HCT116 (cell line): ENCODE measurements around the gene CNBD2. TPM values are rescaled to one million over a fixed set of nuclear protein-coding genes. Genes with fewer than 3 reads are reported as not detected.

Experiments used
- ATAC-seq: fragments of 200-7000 bp; cut with Tn5 transposase; 2 replicates; pipeline ENCODE4 v1.9.1; 2020; ENCODE audit warnings: mild to moderate bottlenecking, moderate library complexity
- BruUV-seq: library from RNA; stranded (reverse); fragments of 400-500 nt; replicated peaks from 2 replicates; lab custom pipeline; 2021; lab: Mats Ljungman, UMichigan
- CTCF ChIA-PET: fragments of 300-600 bp; sonication (Branson Sonifier 250); formaldehyde crosslinking; loops from one replicate; lab custom pipeline; 2021; ENCODE audit warnings: antibody characterized with exemption; lab: Charles Lee
- POLR2A ChIA-PET: fragments of 300-600, 350-600 bp; sonication (Branson Sonifier 250); formaldehyde crosslinking; loops from one replicate; lab custom pipeline; 2021; ENCODE audit warnings: antibody characterized with exemption; lab: Charles Lee
- RAD21 ChIA-PET, 2 experiments: fragments of 300-600 bp; sonication (Branson Sonifier 250); formaldehyde crosslinking; loops; one replicate each; lab custom pipeline; 2023; ENCODE audit warnings: low total read pairs in 2 of 2; ENCODE audit not compliant: uncharacterized antibody in 2 of 2, unreplicated experiment in 2 of 2, low non-redundant PET in 1 of 2; lab: Charles Lee
- DNase-seq: peaks from one replicate; pipeline ENCODE4 v3.0.0-alpha.2; 2010; ENCODE audit warnings: low read depth, low spot score
- H2AFZ ChIP-seq: fragments of 200-600 bp; shearing (Covaris generic), sonication (generic); 2 replicates; pipeline ENCODE4 v1.6.1; 2017; ENCODE audit warnings: low read depth, mixed run types, mixed read lengths, antibody characterized with exemption, low read length; ENCODE audit not compliant: poor library complexity, severe bottlenecking
- H3K27ac ChIP-seq: 2 replicates; pipeline ENCODE4 v1.5.1; 2012; ENCODE audit warnings: low read depth, low read length
- H3K27me3 ChIP-seq: fragments of 200-600 bp; sonication (generic); 2 replicates; pipeline ENCODE4 v1.6.1; 2016; ENCODE audit warnings: mixed run types, low read length, mixed read lengths; ENCODE audit not compliant: insufficient read depth
- H3K36me3 ChIP-seq, 2 experiments: fragments of 200-500 bp in 1 of 2; fragments of 200-600 bp in 1 of 2; sonication (Bioruptor generic) in 1 of 2; sonication (generic) in 1 of 2; 2 replicates each; pipeline versions ENCODE4 v1.5.1 to v1.6.1; 2014 to 2016; ENCODE audit warnings: low read length in 2 of 2, inconsistent platforms in 1 of 2, mixed read lengths in 1 of 2, mixed run types in 1 of 2; ENCODE audit not compliant: insufficient read depth in 2 of 2, control insufficient read depth in 1 of 2
- H3K4me1 ChIP-seq, 2 experiments: fragments of 200-600 bp in 1 of 2; sonication (generic) in 1 of 2; 2 replicates each; pipeline versions ENCODE4 v1.5.1 to v1.6.1; 2012 to 2017; ENCODE audit warnings: low read length in 2 of 2, inconsistent platforms in 1 of 2, mild to moderate bottlenecking in 1 of 2, mixed read lengths in 1 of 2, mixed run types in 1 of 2, moderate library complexity in 1 of 2; ENCODE audit not compliant: insufficient read depth in 2 of 2, control insufficient read depth in 1 of 2
- H3K4me2 ChIP-seq: fragments of 200-600 bp; sonication (generic); 2 replicates; pipeline ENCODE4 v1.6.1; 2017; ENCODE audit warnings: mixed run types, low read length, mixed read lengths
- H3K4me3 ChIP-seq, 2 experiments: fragments of 200-600 bp in 1 of 2; sonication (generic) in 1 of 2; replicated peaks in 1 of 2; 2 replicates each; pipeline ENCODE4 v1.5.1; 2011 to 2016; ENCODE audit warnings: low read length in 2 of 2, control low read depth in 1 of 2, low read depth in 1 of 2, mild to moderate bottlenecking in 1 of 2, mixed read lengths in 1 of 2, mixed run types in 1 of 2
- H3K79me2 ChIP-seq: fragments of 200-600 bp; sonication (generic); 2 replicates; pipeline ENCODE4 v1.6.1; 2017; ENCODE audit warnings: mild to moderate bottlenecking, mixed run types, low read length, moderate library complexity, mixed read lengths; ENCODE audit not compliant: insufficient read depth
- H3K9ac ChIP-seq: fragments of 200-600 bp; sonication (generic); 2 replicates; pipeline ENCODE4 v1.6.1; 2016; ENCODE audit warnings: low read length, mixed read lengths
- H3K9me2 ChIP-seq: fragments of 200-600 bp; sonication (generic), shearing (Covaris generic); 2 replicates; pipeline ENCODE4 v1.6.1; 2017; ENCODE audit warnings: mixed run types, mild to moderate bottlenecking, moderate library complexity; ENCODE audit not compliant: insufficient read depth
- H3K9me3 ChIP-seq, 2 experiments: fragments of 200-500 bp in 1 of 2; fragments of 200-600 bp in 1 of 2; sonication (Bioruptor generic) in 1 of 2; sonication (generic) in 1 of 2; 2 replicates each; pipeline ENCODE4 v1.6.1; 2014 to 2017; ENCODE audit warnings: low read length in 2 of 2, mixed read lengths in 2 of 2, inconsistent platforms in 1 of 2, low read depth in 1 of 2, mild to moderate bottlenecking in 1 of 2, mixed run types in 1 of 2, moderate library complexity in 1 of 2; ENCODE audit not compliant: control insufficient read depth in 1 of 2, insufficient read depth in 1 of 2
- H4K20me1 ChIP-seq: fragments of 200-600 bp; sonication (generic), shearing (Covaris generic); 2 replicates; pipeline ENCODE4 v1.6.1; 2017; ENCODE audit warnings: mixed run types, mild to moderate bottlenecking, moderate library complexity; ENCODE audit not compliant: insufficient read depth
- ATF3 ChIP-seq: IDR thresholded peaks from 2 replicates; pipeline ENCODE4 v1.6.1; 2012
- CBX3 ChIP-seq: IDR thresholded peaks from 2 replicates; pipeline ENCODE4 v1.6.1; 2012; ENCODE audit warnings: low read depth
- EGR1 ChIP-seq: IDR thresholded peaks from 2 replicates; pipeline ENCODE4 v1.6.1; 2012; ENCODE audit warnings: low read depth
- ELF1 ChIP-seq: IDR thresholded peaks from 2 replicates; pipeline ENCODE4 v1.6.1; 2012; ENCODE audit warnings: low read depth, borderline replicate concordance
- EZH2phosphoT487 ChIP-seq: fragments of 200-600 bp; IDR thresholded peaks from 2 replicates; pipeline ENCODE4 v1.6.1; 2018; ENCODE audit warnings: antibody characterized with exemption, borderline replicate concordance
- FOSL1 ChIP-seq: IDR thresholded peaks from 2 replicates; pipeline ENCODE4 v1.6.1; 2012; ENCODE audit warnings: low read depth
- JUND ChIP-seq: IDR thresholded peaks from 2 replicates; pipeline ENCODE4 v1.6.1; 2012
- MAX ChIP-seq: IDR thresholded peaks from 2 replicates; pipeline ENCODE4 v1.6.1; 2012
- POLR2AphosphoS5 ChIP-seq: IDR thresholded peaks from 2 replicates; pipeline ENCODE4 v1.6.1; 2011; ENCODE audit warnings: mild to moderate bottlenecking, low read depth, low read length, moderate library complexity
- REST ChIP-seq: IDR thresholded peaks from 2 replicates; pipeline ENCODE4 v1.6.1; 2012; ENCODE audit warnings: low read depth
- SIN3A ChIP-seq: IDR thresholded peaks from 2 replicates; pipeline ENCODE4 v1.6.1; 2012; ENCODE audit warnings: low read depth
- ZFX ChIP-seq: fragments of 450-650 bp; IDR thresholded peaks from 2 replicates; pipeline ENCODE4 v1.6.1; 2017
- intact Hi-C: fragments of 100-400 bp; cut with micrococcal nuclease; formaldehyde crosslinking; loops from 2 replicates; pipeline ENCODE4 v1.10.0; 2022
- total RNA-seq: library from RNA; stranded (reverse); gene quantifications from one replicate; pipeline ENCODE4 v1.2.1, GENCODE V29; 2021; ENCODE audit not compliant: unreplicated experiment
- TF ChIP-seq, protein P1 (sequence below), 3 experiments: fragments of 200-600 bp in 1 of 3; sonication (generic) in 1 of 3; IDR thresholded peaks in 2 of 3; conservative IDR thresholded peaks in 1 of 3; 2 replicates each; pipeline ENCODE4 v1.5.1; 2012 to 2017; ENCODE audit warnings: low read depth in 2 of 3, low read length in 2 of 3, antibody characterized with exemption in 1 of 3, borderline replicate concordance in 1 of 3, control low read depth in 1 of 3, mild to moderate bottlenecking in 1 of 3, mixed read lengths in 1 of 3, mixed run types in 1 of 3, moderate library complexity in 1 of 3; ENCODE audit not compliant: insufficient read depth in 1 of 3

CNBD2 gene
- total RNA-seq, 1 experiment from 2014 or later, result 3.1 TPM

GRCh38 chr20:36002855-36003254 lies 34.5 kb downstream of the CNBD2 start:
- Histone ChIP-seq H3K27ac (no peak overlapping the region), H4K20me1 (no peaks in the 10 kb centered on the region), H3K4me1 (no peaks in the 10 kb centered on the region), H3K4me3 (no peak overlapping the region), H3K9me2 (no peaks in the 10 kb centered on the region), H2AFZ (no peak overlapping the region), H3K4me2 (no peak overlapping the region), H3K9me3 (peaks cover 6 to 9% of the 10 kb centered on the region in 2 experiments; a peak in 1 of 4 replicates), H3K27me3 (no peaks in the 10 kb centered on the region), H3K9ac (no peak overlapping the region), H3K36me3 (no peaks in the 10 kb centered on the region), H3K79me2 (no peaks in the 10 kb centered on the region)
- BruUV-seq, result no TSS peak
- ATAC-seq (no peak), DNase-seq (no peak)
- RAD21 ChIA-PET, result no interaction called here
- CTCF ChIA-PET, result interaction anchor here (2.7 kb wide), 1 partner anchor 10 kb away, joined by 9 read pairs; no protein-coding TSS in a partner anchor
- TF ChIP-seq SIN3A (no peak), FOSL1 (no peak), REST (no peak), ATF3 (no peak), EGR1 (no peak), ELF1 (no peak), ZFX (no peak), EZH2phosphoT487 (no peak), MAX (no peak), JUND (no peak), POLR2AphosphoS5 (no peak), CBX3 (no peak)
- TF ChIP-seq, protein P1, sequence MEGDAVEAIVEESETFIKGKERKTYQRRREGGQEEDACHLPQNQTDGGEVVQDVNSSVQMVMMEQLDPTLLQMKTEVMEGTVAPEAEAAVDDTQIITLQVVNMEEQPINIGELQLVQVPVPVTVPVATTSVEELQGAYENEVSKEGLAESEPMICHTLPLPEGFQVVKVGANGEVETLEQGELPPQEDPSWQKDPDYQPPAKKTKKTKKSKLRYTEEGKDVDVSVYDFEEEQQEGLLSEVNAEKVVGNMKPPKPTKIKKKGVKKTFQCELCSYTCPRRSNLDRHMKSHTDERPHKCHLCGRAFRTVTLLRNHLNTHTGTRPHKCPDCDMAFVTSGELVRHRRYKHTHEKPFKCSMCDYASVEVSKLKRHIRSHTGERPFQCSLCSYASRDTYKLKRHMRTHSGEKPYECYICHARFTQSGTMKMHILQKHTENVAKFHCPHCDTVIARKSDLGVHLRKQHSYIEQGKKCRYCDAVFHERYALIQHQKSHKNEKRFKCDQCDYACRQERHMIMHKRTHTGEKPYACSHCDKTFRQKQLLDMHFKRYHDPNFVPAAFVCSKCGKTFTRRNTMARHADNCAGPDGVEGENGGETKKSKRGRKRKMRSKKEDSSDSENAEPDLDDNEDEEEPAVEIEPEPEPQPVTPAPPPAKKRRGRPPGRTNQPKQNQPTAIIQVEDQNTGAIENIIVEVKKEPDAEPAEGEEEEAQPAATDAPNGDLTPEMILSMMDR (IDR thresholded peaks at IDR 0.05 in 2 of 3, conservative IDR thresholded peaks at IDR 0.05 in 1 of 3; ENCODE audit: borderline replicate concordance in 1 of 3, insufficient read depth in 1 of 3, low read depth in 2 of 3, low read length in 2 of 3), result no peak
- POLR2A ChIA-PET, result no interaction called here
- intact Hi-C loops, result no loop called here
